SK-N-SH (cell line): ENCODE results near the gene TRIM71. TPM values are rescaled to one million over a fixed set of nuclear protein-coding genes. Genes with fewer than 3 reads are reported as not detected.

Source experiments
- CTCF ChIA-PET: fragments of 300-600, 350-600 bp; formaldehyde crosslinking; extraction: SDS; loops from one replicate; lab custom pipeline; 2021; lab: Yijun Ruan, JAX
- POLR2A ChIA-PET: fragments of 350-600 bp; sonication (Branson Sonifier 250); formaldehyde crosslinking; extraction: SDS; loops from one replicate; lab custom pipeline; 2020; ENCODE audit warnings: antibody characterized with exemption, inconsistent platforms; lab: Yijun Ruan, JAX
- DNase-seq: peaks from one replicate; pipeline ENCODE4 v3.0.0; 2012
- H2AFZ ChIP-seq: fragments of 200-600 bp; sonication (generic); 2 replicates; pipeline ENCODE4 v1.8.1; 2016; ENCODE audit warnings: antibody characterized with exemption, mild to moderate bottlenecking, low read depth
- H3F3A ChIP-seq: fragments of 200-600 bp; sonication (generic); replicated peaks from 2 replicates; pipeline ENCODE3; 2016; ENCODE audit warnings: antibody characterized with exemption, mild to moderate bottlenecking; ENCODE audit not compliant: insufficient read depth
- H3K27ac ChIP-seq, 2 experiments: fragments of 200-500 bp in 1 of 2; fragments of 200-600 bp in 1 of 2; sonication (Bioruptor generic) in 1 of 2; sonication (generic), shearing (Covaris generic) in 1 of 2; 2 replicates each; pipeline versions ENCODE4 v1.5.1 to v1.6.1; 2014 to 2016; ENCODE audit warnings: low read depth in 2 of 2, inconsistent platforms in 1 of 2, low read length in 1 of 2, mild to moderate bottlenecking in 1 of 2, mixed read lengths in 1 of 2
- H3K27me3 ChIP-seq: fragments of 200-600 bp; sonication (generic), shearing (Covaris generic); 2 replicates; pipeline ENCODE4 v1.6.1; 2016; ENCODE audit warnings: mixed run types; ENCODE audit not compliant: insufficient read depth
- H3K36me3 ChIP-seq, 2 experiments: fragments of 200-500 bp in 1 of 2; fragments of 200-600 bp in 1 of 2; sonication (Bioruptor generic) in 1 of 2; sonication (generic) in 1 of 2; replicated peaks in 1 of 2; 2 replicates each; pipeline versions ENCODE3 to v1.5.1; 2014 to 2016; ENCODE audit warnings: low read length in 1 of 2, mild to moderate bottlenecking in 1 of 2; ENCODE audit not compliant: insufficient read depth in 2 of 2, control insufficient read depth in 1 of 2
- H3K4me1 ChIP-seq, 2 experiments: fragments of 200-500 bp in 1 of 2; fragments of 200-600 bp in 1 of 2; sonication (Bioruptor generic) in 1 of 2; sonication (generic), shearing (Covaris generic) in 1 of 2; 2 replicates each; pipeline versions ENCODE4 v1.5.1 to v1.6.1; 2014 to 2016; ENCODE audit warnings: low read depth in 1 of 2, low read length in 1 of 2, mixed run types in 1 of 2; ENCODE audit not compliant: insufficient read depth in 2 of 2, control insufficient read depth in 1 of 2
- H3K4me2 ChIP-seq: fragments of 200-600 bp; sonication (generic), shearing (Covaris generic); 2 replicates; pipeline ENCODE4 v1.6.1; 2017; ENCODE audit warnings: mixed run types
- H3K4me3 ChIP-seq, 2 experiments: fragments of 200-500 bp in 1 of 2; fragments of 200-600 bp in 1 of 2; sonication (Bioruptor generic) in 1 of 2; sonication (generic), shearing (Covaris generic) in 1 of 2; 2 replicates each; pipeline versions ENCODE4 v1.5.1 to v1.8.1; 2014 to 2016; ENCODE audit warnings: low read depth in 2 of 2, inconsistent platforms in 1 of 2, low read length in 1 of 2, mild to moderate bottlenecking in 1 of 2, mixed read lengths in 1 of 2, moderate library complexity in 1 of 2
- H3K79me2 ChIP-seq: fragments of 200-600 bp; sonication (generic); 2 replicates; pipeline ENCODE4 v1.8.1; 2017; ENCODE audit warnings: mild to moderate bottlenecking; ENCODE audit not compliant: insufficient read depth
- H3K9ac ChIP-seq: fragments of 200-600 bp; sonication (generic); 2 replicates; pipeline ENCODE4 v1.6.1; 2017; ENCODE audit warnings: mixed run types
- H3K9me2 ChIP-seq: fragments of 200-600 bp; sonication (generic); 2 replicates; pipeline ENCODE4 v1.6.1; 2017; ENCODE audit warnings: mixed run types
- H3K9me3 ChIP-seq: fragments of 200-600 bp; sonication (generic); 2 replicates; pipeline ENCODE4 v1.6.1; 2017; ENCODE audit warnings: mixed run types, mild to moderate bottlenecking, moderate library complexity
- H4K20me1 ChIP-seq: fragments of 200-600 bp; sonication (generic); 2 replicates; pipeline ENCODE4 v1.6.1; 2017; ENCODE audit warnings: mild to moderate bottlenecking, mixed run types; ENCODE audit not compliant: insufficient read depth
- FOSL2 ChIP-seq: IDR thresholded peaks from 2 replicates; pipeline ENCODE4 v1.4.0; 2012; ENCODE audit warnings: low read depth, mild to moderate bottlenecking, moderate library complexity, borderline replicate concordance
- GABPA ChIP-seq: IDR thresholded peaks from 2 replicates; pipeline ENCODE4 v1.4.0; 2012; ENCODE audit warnings: low read depth, mild to moderate bottlenecking
- MEF2A ChIP-seq: IDR thresholded peaks from 2 replicates; pipeline ENCODE4 v1.4.0; 2012; ENCODE audit warnings: low read depth, borderline replicate concordance
- MXI1 ChIP-seq: IDR thresholded peaks from 2 replicates; pipeline ENCODE4 v1.6.1; 2012; ENCODE audit warnings: mild to moderate bottlenecking, low read depth, low read length, improper control_type of control experiment
- NRF1 ChIP-seq: IDR thresholded peaks from 2 replicates; pipeline ENCODE4 v1.6.1; 2012; ENCODE audit warnings: low read depth, mild to moderate bottlenecking, low read length
- PBX3 ChIP-seq: IDR thresholded peaks from 2 replicates; pipeline ENCODE4; 2012
- POLR2AphosphoS5 ChIP-seq: IDR thresholded peaks from 2 replicates; pipeline ENCODE4 v1.6.1; 2012; ENCODE audit warnings: low read depth, low read length
- RCOR1 ChIP-seq: fragments of 150-350 bp; IDR thresholded peaks from 2 replicates; pipeline ENCODE4 v1.6.1; 2017; ENCODE audit warnings: antibody characterized with exemption, low read length
- REST ChIP-seq: IDR thresholded peaks from 2 replicates; pipeline ENCODE4 v1.6.1; 2012; ENCODE audit warnings: mild to moderate bottlenecking, low read depth, low read length, moderate library complexity
- RFX5 ChIP-seq: IDR thresholded peaks from 2 replicates; pipeline ENCODE4 v1.6.1; 2012; ENCODE audit warnings: mild to moderate bottlenecking, improper control_type of control experiment, low read length
- RXRA ChIP-seq: IDR thresholded peaks from 2 replicates; pipeline ENCODE4 v1.4.0; 2012; ENCODE audit warnings: low read depth, mild to moderate bottlenecking, borderline replicate concordance
- SIN3A ChIP-seq: IDR thresholded peaks from 2 replicates; pipeline ENCODE4 v1.6.1; 2012; ENCODE audit warnings: low read depth, mild to moderate bottlenecking, low read length, moderate library complexity, borderline replicate concordance
- SMC3 ChIP-seq: IDR thresholded peaks from 2 replicates; pipeline ENCODE4 v1.6.1; 2012; ENCODE audit warnings: low read depth, low read length, improper control_type of control experiment
- TEAD4 ChIP-seq: IDR thresholded peaks from 2 replicates; pipeline ENCODE4 v1.4.0; 2012; ENCODE audit warnings: mild to moderate bottlenecking, borderline replicate concordance; ENCODE audit not compliant: insufficient read depth
- USF1 ChIP-seq: IDR thresholded peaks from 2 replicates; pipeline ENCODE4 v1.4.0; 2012; ENCODE audit warnings: low read depth, borderline replicate concordance
- USF2 ChIP-seq: fragments of 150-350 bp; IDR thresholded peaks from 2 replicates; pipeline ENCODE4 v1.6.1; 2017; ENCODE audit warnings: antibody characterized with exemption, low read length, low read depth, borderline replicate concordance
- YY1 ChIP-seq: IDR thresholded peaks from 2 replicates; pipeline ENCODE4 v1.4.0; 2012; ENCODE audit warnings: low read depth, mild to moderate bottlenecking
- WGBS: methylation state at CpG from one replicate; pipeline ENCODE4 v1.1.6; 2017; ENCODE audit warnings: low lambda C conversion rate; 5-methylcytosine and 5-hydroxymethylcytosine counted together
- polyA plus RNA-seq, 3 experiments: library from polyadenylated mRNA; depleted of rRNA; stranded (reverse); fragments of >200 nt; gene quantifications; 2 replicates each; pipeline ENCODE4 v1.2.3, GENCODE V29; 2012

Gene TRIM71
- polyA plus RNA-seq, 1 of the 3 experiments (the other 2 are of a cell fraction): not detected

GRCh38 chr3:32836601-32837000, 18.8 kb downstream of the TRIM71 start:
- no peaks in the 10 kb centered on the region for H3K9me2 ChIP-seq
- no peak overlapping the region for H3K4me3 ChIP-seq
- H3K9ac ChIP-seq: no peak overlapping the region
- no peak overlapping the region for H3K4me2 ChIP-seq
- H2AFZ ChIP-seq: no peak overlapping the region
- TF ChIP-seq REST (no peak), POLR2AphosphoS5 (no peak), TEAD4 (no peak)
- no peaks in the 10 kb centered on the region for H4K20me1 ChIP-seq
- CTCF ChIA-PET: no interaction called here
- no peaks in the 10 kb centered on the region for H3K4me1 ChIP-seq
- POLR2A ChIA-PET: no interaction called here
- no peaks in the 10 kb centered on the region for H3F3A ChIP-seq
- DNase-seq: no peak
- 22% methylated on average over 4 of the region's 4 CpGs for WGBS
- peaks cover 17% of the 10 kb centered on the region; the same call in 1 of the 2 replicates for H3K27me3 ChIP-seq
- no peaks in the 10 kb centered on the region for H3K36me3 ChIP-seq
- H3K9me3 ChIP-seq: no peaks in the 10 kb centered on the region
- H3K79me2 ChIP-seq: no peaks in the 10 kb centered on the region
- no peak overlapping the region for H3K27ac ChIP-seq

- ChIA-PET POLR2A (no interaction called here), CTCF (no interaction called here)
- Histone ChIP-seq H3K4me2 (no peak overlapping the region), H3K27ac (no peak overlapping the region), H4K20me1 (no peaks in the 10 kb centered on the region), H3K36me3 (no peaks in the 10 kb centered on the region), H3K79me2 (no peaks in the 10 kb centered on the region), H3K9ac (no peak overlapping the region), H3K9me2 (no peaks in the 10 kb centered on the region), H3F3A (no peaks in the 10 kb centered on the region), H3K27me3 (peaks cover 17% of the 10 kb centered on the region; the same call in 1 of the 2 replicates), H3K4me1 (peaks cover 0 to 1% of the 10 kb centered on the region in 2 experiments; a peak in 1 of 4 replicates), H3K9me3 (no peaks in the 10 kb centered on the region), H2AFZ (no peak overlapping the region), H3K4me3 (no peak overlapping the region)
- DNase-seq: no peak
- WGBS: 82% methylated on average over 11 of the region's 11 CpGs
- no peak for TF ChIP-seq REST
- no peak for TF ChIP-seq RXRA
- no peak for TF ChIP-seq NRF1
- no peak for TF ChIP-seq USF2
- TF ChIP-seq FOSL2: no peak
- TF ChIP-seq YY1: no peak
- TF ChIP-seq GABPA: no peak
- TF ChIP-seq TEAD4: no peak
- no peak for TF ChIP-seq MEF2A
- TF ChIP-seq MXI1: no peak
- no peak for TF ChIP-seq USF1
- TF ChIP-seq SIN3A: no peak
- no peak for TF ChIP-seq SMC3
- no peak for TF ChIP-seq RFX5
- no peak for TF ChIP-seq PBX3
- TF ChIP-seq RCOR1: no peak
Measured at GRCh38 chr3:32837366-32837765, 19.6 kb downstream of the TRIM71 start.
